T-helper 1 cell treated with Interleukin-12 subunit alpha and Interleukin-12 subunit beta and Interleukin-4 antibody, amounts not matched to agents 30 ng/mL and 1 ng/mL, for 36 hours (primary cell): ENCODE data around the gene NTMT2. TPM values are rescaled to one million over a fixed set of nuclear protein-coding genes. Genes with fewer than 3 reads are reported as not detected.
"Not testable (repeated sequence)": the region's sequence is repeated elsewhere in the genome, so short reads cannot be mapped to it uniquely, and the experiment has no call there.

ENCODE experiments used
- intact Hi-C: fragments of 100-400 bp; cut with micrococcal nuclease; formaldehyde crosslinking; loops from one replicate; pipeline ENCODE4 v1.15.1; 2024
- total RNA-seq: library from RNA; stranded (reverse); gene quantifications from 2 replicates; pipeline ENCODE4 v1.2.3, GENCODE V29; 2022

The NTMT2 gene
- total RNA-seq = not detected in 2 replicates

DNA sequence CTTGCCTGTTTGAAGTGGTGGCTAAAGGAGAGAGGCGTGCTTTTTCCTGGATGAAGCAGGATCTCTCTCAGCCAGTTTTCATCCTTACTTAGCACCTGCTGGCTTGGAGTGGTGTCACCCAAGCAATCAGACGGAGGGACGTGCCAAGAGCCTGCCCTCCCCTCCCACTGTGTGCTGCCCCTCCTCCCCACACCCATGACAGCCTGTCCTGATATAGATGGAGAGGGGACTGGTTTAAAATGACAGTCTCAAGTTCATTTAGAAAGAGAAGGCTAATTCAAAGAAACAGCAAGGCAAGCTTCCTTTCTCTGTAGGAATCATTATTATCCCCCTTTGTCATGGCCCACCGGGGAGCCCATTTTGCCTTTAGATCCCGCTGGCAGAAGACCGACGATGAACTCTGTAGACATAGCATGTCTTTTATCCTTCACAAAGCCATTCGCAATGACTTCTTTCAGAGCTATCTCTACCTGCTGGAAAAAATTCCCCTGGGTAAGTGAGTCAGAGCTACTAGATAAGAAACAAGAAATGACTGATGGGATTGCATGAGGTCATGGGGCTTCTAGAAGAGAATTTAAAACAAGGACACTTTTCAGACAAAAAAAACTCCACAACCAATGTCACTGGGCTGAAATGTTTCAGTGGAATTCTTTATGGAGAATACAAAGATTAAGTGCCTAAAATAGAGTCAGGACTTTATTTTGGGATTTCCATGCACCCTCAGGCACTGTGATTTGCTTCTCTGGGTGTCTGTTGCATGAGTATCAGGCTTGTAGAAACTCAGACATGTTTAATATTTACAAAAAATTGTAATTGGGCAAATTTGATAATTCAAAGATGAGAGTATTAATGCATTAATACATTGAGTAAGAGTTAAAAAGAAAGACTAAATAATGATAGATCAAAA is at the start of gene NTMT2:
NTMT2 (plus strand) TSS at position 190 of the 907 bp plus-strand sequence; CDS start at position 339, 149 bp downstream.
- intact Hi-C loops = no loop called here

DNA sequence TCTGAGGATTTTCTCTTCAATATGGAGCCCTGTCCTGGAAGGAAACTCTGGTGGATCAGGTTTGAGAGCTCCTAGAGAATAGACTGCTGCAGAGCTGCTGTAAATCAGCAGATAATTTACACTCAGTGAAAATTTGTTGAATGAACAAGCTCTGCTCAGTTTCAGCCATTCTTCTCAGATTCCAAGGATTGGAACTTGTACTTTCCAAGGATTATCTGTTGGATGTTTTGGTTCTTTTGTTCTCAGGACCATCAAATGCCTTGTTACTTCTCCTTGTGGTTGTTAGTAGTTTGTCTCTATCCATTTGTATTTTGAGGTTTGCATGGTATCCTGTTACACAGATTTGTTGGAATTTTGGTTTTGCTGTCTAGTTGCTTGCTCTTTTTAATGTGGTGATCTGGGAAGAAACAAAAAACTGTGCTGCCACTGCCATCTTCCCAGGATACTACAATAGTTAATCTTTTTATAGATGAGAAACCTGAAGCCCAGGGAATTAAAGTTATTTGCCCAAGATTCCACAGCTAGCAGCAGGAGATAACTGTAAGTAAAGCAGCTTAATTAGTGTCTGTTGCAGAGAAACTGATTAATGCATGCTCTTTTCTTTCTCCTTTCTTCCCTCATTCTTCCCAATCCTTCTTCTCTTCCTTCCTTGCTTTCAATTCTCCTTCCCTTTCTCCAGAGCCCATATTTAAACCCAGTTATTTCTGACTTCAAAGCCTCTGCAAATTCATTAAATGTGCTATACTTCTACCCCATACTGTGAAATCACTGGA is 49.6 kb upstream of the NTMT2 start:
- intact Hi-C loops = no loop called here

DNA sequence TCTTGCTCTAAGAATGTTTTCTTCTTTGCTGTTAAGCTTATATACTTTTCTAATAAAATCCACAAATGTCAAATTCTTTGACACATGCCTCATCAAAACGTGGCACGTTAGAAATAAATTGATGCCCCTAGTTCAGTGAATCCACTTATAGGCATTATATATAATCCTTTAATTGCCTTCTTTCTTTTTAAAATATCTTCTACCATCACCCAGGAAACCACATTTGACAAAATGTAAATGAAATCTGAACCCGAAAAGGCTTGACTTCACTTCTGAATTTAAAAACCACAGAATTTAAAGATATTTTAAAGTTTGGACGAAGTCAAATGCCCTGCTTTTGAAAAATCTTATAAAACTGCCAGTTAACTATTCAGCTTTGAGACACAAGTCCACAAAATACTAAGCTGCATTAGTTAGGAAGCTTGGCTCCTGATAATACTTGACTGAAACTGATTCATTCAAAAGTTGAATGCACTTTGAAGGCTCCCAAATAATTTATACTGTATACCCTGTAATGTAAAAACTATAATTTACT is 48.9 kb upstream of the NTMT2 start:
- intact Hi-C loops = no loop called here

DNA sequence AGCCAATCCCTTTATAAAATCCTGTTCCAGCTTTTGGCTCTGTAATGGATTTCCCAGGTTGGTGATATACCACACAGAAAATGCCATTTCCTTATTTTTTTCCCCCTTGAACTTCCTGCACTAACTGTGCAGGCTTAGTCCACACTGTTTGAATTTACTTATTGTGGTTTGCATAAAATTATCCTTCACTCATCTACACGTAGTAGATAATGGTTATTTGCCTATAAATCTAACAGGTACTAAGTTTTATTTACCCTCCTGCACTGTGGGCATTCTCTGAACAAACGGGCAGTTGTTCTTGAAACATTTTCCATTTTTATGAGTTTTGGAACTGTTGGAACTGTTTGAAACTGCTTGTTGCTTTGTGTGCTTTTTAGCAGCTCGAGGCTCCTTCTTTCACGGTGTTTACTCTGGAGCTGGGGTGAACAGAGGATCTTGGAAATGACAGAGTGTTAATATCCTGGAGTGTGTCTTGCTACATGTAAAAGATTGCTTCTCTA is 48.3 kb upstream of the NTMT2 start:
- intact Hi-C loops = no loop called here

DNA sequence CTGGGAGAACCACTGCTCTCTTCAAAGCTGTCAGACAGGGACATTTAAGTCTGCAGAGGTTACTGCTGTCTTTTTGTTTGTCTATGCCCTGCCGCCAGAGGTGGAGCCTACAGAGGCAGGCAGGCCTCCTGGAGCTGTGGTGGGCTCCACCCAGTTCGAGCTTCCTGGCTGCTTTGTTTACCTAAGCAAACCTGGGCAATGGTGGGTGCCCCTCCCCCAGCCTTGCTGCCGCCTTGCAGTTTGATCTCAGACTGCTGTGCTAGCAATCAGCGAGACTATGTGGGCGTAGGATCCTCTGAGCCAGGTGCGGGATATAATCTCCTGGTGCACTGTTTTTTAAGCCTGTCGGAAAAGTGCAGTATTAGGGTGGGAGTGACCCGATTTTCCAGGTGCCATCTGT is 32.6 kb upstream of the NTMT2 start:
- intact Hi-C loops = not testable (repeated sequence)

DNA sequence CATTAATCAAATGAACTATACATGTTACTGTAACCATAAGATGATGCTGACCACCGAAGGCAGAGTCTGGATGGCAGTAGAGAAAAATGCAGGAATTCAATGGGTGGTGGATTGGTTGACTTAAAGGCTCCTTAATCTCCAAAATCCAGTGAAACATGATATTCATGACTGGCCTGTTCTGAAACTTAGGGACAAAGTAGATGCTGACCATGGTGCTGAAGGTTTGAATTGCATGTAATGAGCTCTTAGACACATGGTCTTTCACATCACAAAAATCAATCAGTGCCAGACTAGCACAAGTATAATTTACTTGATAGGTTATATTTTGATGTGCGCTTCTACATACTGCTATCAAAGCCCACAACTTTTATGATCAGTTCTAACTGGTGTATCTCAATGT is 30.9 kb upstream of the NTMT2 start:
- intact Hi-C loops = no loop called here

DNA sequence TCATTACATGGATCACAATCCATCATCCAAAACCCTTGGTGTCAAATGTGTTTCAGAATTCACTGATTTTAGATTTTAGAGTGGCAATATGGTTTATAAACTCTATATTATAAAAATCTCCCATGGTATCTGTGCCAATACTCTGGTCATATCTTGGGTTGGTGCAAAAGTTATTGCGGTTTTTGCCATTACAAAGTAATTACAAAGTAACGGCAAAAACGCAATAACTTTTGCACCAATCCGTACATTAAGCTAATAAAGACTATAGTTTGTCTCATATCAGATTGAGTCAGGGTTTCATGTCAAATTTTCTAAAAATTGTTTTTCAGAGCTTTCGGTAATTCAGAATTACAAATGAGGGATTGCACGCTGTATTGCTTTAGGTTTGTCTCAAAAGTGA is 23.4 kb upstream of the NTMT2 start:
- intact Hi-C loops = no loop called here

DNA sequence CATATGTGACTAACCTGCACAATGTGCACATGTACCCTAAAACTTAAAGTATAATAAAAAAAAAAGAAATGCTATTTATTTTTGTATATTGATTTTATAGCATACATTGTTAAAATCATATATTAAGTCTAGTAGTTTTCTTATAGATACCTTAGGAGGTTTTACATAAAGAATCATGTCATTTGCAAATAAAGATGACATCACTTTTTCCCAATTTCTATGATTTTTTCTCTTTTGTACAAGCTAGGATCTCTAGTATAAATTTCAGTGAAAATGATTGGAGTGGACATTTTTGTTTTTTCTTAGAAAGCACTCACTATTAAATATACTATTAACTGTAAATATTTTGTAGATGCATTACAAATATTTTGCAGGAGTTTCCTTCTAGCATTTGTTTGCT is 20.5 kb upstream of the NTMT2 start:
- intact Hi-C loops = no loop called here

DNA sequence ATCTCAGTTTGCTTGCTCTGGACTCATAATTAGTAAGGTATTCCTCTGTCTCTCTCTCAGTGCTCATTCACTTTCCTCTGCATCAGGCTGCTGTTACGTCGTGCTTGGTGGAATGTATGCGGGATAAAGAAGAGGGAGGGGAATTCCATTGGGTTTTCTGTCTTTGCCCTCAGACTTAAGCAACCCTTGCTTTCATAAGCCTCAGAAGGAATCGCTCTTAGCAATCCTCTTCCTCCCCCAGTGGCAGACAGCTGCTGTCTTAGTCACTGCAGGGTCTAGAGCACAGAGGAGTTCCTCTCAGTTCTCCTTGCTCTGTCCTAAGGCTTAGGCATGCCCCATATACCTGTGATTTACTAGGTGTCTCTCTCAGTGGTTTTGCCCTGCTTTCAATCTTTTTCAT is 19.1 kb upstream of the NTMT2 start:
- intact Hi-C loops = no loop called here

DNA sequence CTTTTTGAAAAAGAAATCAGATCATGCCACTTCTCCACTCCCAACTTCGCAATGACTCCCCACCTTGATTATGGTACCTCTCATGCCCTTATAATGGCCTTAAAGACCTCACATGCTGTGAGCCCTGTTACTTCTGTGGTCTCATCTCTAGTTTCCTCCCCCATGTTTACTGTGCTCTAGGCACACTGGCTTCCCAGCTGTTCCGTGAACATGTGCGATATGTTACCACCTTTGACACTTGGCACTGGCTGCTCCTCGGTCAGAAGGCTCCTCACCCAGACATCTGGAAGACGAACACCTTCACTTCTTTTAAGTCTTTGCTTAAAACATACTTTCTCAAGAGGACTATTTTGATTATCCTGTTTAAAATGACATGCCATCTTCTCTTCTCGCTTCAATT is 14.3 kb upstream of the NTMT2 start:
- intact Hi-C loops = no loop called here

DNA sequence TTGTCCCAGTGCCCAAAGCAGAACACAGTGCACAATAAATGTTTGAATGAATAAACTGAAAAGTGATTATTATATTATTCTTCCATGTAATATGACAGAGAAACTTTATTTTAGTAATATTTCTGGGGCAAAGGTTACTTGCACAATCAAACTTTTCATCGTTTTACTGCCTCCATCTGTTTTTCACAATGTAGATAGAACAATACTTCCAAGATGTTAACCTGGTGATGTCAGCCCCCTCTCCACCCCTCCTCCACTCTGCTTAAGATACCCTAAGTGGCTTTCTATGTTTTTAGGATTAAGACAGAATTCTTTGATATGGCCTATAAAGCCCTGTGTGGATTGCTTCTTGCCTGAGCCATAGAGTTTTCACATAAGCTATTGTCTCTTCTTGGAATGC is 13.8 kb upstream of the NTMT2 start:
- intact Hi-C loops = no loop called here

DNA sequence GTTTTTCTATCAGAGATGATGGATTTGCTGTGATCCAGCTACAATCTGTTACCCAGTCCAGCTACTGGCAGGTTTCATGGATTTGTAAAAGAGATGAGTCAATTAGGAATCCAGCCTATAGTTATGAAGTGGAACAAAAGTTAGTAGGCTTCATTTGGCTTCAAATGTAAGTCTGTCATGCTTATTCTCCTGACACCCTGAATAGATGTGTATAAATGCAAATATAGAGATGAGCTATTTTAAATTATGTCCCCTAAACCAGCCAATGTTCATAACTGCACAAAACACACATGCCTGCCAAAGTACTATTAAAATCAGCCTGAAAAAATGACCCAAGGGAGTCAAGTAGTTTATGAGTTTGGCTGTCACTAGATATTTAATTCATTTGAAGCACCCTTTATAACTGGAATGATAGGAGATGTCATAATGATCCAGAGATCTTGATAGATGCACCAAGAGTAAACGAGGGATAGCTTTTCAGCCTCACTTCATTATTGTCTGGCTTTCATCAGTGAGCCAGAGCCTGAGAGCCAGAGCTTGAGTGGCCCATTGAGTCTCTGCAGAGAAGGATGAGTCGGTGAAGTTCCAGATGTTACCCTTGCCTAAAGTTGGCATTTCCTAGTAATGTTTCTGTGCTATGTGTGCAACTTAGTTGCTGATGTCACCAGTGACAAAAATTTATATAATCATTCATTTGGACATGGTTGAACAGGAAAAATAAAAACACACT is 11.8 kb upstream of the NTMT2 start:
- intact Hi-C loops = no loop called here

DNA sequence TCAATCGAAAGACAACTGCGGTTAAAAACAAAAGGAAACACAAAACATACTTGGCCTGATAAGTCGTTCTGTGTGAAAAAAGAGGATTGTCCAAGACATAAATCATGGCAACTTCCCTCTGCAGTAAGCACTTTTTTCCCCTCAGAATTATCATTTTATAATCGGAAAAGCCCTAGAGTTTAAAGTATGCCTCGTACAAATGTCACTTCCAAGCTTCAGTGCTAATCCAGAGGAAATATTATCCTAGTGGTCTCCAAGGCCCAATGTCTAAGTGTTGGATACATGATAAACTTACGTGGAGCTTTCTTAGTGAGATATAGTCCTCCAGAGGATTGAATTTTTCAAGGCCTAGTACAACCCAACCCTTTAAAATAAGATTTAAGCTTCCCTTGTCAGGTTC is 11.2 kb upstream of the NTMT2 start:
- intact Hi-C loops = no loop called here

DNA sequence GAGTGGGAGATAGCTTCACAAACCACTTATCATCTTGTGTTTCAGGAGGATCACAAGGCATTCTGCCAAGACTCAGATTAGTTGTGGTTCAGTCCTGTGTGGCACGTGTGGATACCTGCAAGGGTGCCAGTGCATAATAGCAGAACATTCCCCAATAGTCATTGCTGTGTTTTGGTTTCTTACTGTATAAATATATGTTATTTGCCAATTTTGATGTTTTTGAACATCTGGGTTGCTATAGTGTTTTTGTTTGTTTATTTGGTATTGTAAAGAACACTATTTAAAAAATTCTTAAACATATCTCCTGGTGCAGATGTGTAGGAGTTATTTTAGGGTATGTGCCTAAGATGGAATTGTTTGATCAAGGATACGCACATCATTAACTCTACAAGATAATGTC is 5.4 kb upstream of the NTMT2 start:
- intact Hi-C loops = no loop called here

DNA sequence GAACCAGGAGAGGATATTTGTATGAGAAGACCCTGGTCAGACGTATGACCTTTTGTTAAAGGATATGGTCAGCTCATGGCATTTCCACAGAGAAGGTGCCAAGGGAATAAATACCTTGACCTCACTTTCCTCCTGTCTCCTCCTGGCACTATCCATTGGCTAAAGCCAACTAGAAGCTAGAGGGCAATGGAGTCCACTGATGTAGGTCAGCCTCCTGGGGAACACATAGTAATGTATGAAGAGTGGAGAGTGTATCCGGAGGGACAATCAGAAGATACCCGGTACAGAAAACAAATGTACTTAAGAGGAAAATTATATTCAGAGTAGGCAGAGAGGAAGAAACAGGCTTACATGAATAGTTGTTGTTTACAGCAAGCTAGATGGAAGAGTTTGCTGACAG is 698 bp upstream of the NTMT2 start:
- intact Hi-C loops = no loop called here

DNA sequence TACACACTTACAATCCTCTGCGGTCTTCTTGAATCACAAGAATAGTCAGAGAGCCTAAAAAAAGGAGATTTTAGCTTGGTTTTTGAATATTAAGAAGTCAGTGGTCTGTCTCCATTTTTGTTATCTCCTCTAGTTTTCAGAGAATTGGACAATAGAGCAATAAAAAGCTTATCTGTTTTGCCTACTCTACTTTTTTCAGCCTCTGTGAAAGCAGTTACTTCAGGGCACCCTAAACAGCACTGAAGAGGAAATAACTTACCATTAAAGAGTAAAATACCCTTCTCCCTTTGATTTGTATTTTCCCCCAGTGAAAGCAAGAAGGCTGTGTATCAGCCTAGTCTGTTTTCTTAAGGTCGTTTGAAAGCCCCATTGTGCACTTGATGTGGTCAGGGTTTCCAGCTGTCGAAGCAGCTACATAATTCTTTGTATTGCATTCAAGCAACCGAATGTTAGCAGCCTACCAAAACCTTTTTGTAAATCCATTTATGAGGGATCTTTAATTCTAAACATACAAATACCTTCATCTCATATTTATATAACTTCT is 1.0 kb downstream of the NTMT2 start:
- intact Hi-C loops = no loop called here

DNA sequence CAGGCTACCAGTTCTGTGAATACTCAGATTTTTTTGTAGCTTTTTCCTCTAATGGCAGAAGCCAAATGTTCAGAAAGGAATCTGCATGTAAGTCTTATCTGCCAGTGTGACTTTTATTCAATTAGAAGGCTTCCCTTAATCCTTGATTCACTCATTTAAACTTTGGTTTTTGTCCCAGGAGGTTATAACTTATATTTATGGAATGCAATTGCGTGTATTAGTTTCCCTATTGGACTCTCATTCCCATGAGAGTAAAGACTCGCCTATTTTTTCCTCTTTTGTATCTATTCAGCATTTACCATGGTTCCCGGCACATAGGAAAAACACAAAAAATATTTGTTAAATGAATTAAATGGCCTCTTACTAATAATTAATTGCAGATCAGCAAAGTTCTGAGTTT is 3.5 kb downstream of the NTMT2 start:
- intact Hi-C loops = no loop called here

DNA sequence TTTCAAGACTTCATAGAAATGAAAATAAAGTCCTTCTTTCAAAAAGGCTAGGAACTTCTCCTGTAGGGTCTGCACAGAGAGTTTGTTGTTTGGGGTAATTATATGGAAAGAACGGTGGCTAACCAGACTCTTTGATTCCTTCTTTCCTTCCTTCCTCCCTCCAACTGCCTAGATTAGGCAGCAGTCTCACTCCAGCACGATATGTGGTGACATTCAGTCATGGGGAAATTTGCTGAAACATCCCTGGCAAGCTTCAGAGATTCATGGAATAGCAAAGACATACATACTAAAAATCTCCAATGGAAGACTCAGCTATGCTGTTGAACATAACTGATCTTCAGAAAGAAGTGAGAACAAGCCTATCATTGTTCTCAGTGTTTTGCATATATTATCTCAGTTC is 4.3 kb downstream of the NTMT2 start:
- intact Hi-C loops = no loop called here

DNA sequence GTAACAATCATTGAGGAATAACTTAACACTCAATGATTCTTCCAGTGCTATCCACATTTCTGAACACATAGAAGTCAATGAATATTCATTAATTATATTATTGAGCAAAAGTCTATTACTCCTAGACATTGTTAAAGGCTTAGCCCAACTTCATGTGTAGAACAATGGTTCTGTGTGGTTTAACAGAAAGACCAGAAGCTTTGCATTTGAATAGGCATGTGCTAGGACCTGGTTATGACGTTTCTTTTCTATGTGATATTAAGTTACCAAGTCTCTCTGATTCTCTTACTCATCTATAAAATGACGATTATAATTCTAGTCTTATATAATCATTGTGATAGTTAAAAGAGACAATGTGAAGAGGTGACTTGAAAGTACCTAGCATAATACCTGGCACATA is 5.2 kb downstream of the NTMT2 start:
- intact Hi-C loops = no loop called here

DNA sequence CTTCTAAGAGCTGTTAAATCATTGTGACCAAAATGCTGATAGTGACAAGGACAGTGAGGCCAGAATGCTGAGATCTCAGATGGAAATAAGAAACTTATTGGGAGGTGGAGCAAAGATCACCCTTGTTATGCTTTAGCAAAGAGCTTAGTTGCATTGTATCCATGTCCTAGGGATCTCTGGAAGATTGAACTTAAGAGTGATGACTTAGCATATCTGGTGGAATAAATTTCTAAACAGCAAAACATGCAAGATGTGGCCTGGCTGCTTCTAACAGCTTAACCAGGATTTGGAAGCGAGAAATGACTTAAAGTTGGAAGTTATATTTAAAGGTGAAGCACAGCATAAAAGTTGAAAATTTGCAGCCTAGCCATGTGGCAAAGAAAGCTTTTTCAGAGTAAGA is 7.7 kb downstream of the NTMT2 start:
- intact Hi-C loops = no loop called here

DNA sequence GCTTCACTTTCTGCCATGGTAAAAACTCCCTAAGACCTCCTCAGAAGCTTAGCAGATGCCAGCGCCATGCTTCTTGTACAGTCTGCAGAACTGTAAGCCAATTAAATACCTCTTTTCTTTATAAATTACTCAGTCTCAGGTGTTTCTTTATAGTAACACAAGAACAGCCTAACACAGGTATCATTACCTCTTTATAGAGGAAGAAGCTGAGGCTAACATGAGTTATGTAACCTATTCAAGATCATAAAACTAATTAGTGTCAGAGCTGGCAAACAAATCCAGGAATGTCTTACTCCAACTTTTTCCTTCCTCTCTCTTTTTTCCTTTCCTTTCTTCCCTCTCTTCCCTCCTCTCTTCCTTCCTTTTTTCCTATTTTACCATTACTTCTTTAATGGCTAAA is 9.3 kb downstream of the NTMT2 start:
- intact Hi-C loops = no loop called here
